ENCODE results near the gene IMP4.

GRCh38 chr2:130310881-130311280 is 31.8 kb upstream of the IMP4 start:
- no peak for TF ChIP-seq POLR2A (IDR thresholded peaks at IDR 0.05)
- TF ChIP-seq, protein P1, sequence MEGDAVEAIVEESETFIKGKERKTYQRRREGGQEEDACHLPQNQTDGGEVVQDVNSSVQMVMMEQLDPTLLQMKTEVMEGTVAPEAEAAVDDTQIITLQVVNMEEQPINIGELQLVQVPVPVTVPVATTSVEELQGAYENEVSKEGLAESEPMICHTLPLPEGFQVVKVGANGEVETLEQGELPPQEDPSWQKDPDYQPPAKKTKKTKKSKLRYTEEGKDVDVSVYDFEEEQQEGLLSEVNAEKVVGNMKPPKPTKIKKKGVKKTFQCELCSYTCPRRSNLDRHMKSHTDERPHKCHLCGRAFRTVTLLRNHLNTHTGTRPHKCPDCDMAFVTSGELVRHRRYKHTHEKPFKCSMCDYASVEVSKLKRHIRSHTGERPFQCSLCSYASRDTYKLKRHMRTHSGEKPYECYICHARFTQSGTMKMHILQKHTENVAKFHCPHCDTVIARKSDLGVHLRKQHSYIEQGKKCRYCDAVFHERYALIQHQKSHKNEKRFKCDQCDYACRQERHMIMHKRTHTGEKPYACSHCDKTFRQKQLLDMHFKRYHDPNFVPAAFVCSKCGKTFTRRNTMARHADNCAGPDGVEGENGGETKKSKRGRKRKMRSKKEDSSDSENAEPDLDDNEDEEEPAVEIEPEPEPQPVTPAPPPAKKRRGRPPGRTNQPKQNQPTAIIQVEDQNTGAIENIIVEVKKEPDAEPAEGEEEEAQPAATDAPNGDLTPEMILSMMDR (IDR thresholded peaks at IDR 0.05): no peak
